ENCODE measurements around the gene RBM25.

The RBM25 gene

DNA sequence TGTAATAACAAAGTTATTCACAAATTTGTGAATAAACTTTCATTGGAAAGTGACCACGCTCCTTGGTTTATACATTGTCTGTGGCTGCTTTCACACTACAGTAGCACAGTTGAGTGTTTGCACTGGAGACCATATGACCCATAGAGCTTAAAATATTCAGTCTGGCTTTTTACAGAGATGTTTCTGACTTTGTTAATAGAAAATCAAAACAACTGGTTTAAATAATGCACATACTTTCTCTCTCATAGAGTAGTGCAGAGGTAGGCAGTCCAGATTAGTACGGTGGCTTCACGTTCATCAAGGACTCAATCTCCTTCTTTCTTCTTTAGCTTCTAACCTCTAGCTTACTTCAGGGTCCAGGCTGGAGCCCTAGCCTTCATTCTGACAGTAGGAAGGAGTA, 114.2 kb downstream of the RBM25 start:
- no peak for DNase-seq

DNA sequence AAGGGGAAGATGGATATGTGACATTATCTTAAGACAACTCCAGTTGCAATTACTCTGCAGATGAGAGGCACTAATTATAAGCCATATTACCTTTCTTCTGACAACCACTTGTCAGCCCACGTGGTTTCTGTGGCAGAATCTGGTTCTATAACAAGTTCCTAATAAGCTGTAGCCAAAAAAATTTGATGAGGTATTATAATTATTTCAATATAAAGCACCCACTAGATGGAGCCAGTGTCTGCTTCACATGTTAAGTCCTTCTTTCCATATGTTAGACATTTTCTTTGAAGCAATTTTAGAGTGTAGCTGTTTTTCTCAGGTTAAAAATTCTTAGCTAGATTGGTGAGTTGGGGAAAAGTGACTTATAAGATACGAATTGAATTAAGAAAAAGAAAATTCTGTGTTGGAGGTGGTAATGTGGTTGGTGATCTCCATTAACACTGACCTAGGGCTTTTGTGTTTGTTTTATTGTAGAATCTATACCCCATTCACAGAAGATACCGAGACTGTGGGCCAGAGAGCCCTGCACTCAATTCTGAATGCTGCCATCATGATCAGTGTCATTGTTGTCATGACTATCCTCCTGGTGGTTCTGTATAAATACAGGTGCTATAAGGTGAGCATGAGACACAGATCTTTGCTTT, 114.9 kb downstream of the RBM25 start:
- DNase-seq, result peak; percentile 84
